ENCODE results near the gene SMCO2.
A peak's percentile ranks its signal among the peaks of the same experiment; 100 is the strongest.

The SMCO2 gene

DNA sequence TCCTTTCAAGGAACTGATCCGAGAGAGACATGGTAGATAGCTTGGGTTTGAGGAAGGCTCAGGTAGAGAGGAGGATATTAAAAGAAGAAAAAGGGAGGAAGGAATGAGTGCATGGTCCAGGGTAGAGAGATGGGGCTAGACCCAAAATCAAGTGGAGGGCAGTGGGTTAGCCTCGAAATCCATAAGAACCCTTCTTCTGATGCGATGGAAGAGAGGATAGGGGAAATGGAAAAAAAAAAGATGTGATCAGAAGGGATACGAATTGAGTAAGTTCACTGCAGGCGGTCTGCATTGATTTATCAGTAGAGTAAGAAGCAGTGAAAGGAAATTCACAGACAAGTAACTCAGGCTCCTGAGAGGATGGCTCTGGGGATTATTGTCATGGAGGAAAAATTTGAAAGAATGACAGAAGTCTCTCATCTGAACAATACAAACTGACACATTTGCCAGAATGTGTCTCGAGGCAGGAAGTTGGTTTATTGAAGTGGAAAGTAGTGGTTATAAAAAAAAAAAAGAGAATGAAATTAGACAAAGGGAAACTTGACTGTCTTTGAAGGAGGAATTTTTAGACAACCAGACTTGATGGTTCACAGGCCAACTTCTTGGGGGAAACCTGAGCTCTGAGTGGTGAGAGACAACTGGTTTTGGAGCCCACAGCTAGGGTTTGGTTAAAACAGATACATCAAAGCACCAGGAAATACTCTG is 87.7 kb downstream of the SMCO2 start:
- TF ChIP-seq CREB1 (IDR thresholded peaks at IDR 0.05; ENCODE audit: low read depth) (no peak), USF1 (IDR thresholded peaks at IDR 0.05) (no peak), EP300 (IDR thresholded peaks at IDR 0.05; ENCODE audit: borderline replicate concordance) (peak; percentile 93; the same call in 1 of the 2 replicates), TEAD4 (IDR thresholded peaks at IDR 0.05) (peak; percentile 81), EGR1 (IDR thresholded peaks at IDR 0.05) (no peak), FOXM1 (IDR thresholded peaks at IDR 0.05; ENCODE audit: borderline replicate concordance, low read depth) (peak; percentile 89), YY1 (IDR thresholded peaks at IDR 0.05; ENCODE audit: low read depth) (peak; percentile 43; the same call in 1 of the 2 replicates), CEBPB (IDR thresholded peaks at IDR 0.05) (peak; percentile 34; the same call in 1 of the 2 replicates), TCF12 (IDR thresholded peaks at IDR 0.05; ENCODE audit: low read depth) (peak; percentile 82), MAX (IDR thresholded peaks at IDR 0.05) (no peak), ZBTB7A (IDR thresholded peaks at IDR 0.05; ENCODE audit: low read depth) (no peak), TAF1 (IDR thresholded peaks at IDR 0.05; ENCODE audit: low read depth) (no peak), RAD21 (IDR thresholded peaks at IDR 0.05; ENCODE audit: low read depth) (no peak), NFIC (IDR thresholded peaks at IDR 0.05) (peak; percentile 83)
- TF ChIP-seq, protein P1, sequence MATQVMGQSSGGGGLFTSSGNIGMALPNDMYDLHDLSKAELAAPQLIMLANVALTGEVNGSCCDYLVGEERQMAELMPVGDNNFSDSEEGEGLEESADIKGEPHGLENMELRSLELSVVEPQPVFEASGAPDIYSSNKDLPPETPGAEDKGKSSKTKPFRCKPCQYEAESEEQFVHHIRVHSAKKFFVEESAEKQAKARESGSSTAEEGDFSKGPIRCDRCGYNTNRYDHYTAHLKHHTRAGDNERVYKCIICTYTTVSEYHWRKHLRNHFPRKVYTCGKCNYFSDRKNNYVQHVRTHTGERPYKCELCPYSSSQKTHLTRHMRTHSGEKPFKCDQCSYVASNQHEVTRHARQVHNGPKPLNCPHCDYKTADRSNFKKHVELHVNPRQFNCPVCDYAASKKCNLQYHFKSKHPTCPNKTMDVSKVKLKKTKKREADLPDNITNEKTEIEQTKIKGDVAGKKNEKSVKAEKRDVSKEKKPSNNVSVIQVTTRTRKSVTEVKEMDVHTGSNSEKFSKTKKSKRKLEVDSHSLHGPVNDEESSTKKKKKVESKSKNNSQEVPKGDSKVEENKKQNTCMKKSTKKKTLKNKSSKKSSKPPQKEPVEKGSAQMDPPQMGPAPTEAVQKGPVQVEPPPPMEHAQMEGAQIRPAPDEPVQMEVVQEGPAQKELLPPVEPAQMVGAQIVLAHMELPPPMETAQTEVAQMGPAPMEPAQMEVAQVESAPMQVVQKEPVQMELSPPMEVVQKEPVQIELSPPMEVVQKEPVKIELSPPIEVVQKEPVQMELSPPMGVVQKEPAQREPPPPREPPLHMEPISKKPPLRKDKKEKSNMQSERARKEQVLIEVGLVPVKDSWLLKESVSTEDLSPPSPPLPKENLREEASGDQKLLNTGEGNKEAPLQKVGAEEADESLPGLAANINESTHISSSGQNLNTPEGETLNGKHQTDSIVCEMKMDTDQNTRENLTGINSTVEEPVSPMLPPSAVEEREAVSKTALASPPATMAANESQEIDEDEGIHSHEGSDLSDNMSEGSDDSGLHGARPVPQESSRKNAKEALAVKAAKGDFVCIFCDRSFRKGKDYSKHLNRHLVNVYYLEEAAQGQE (IDR thresholded peaks at IDR 0.05; ENCODE audit: low read depth): 0 out of 2 replicates have a peak, but pooled peaks have one; percentile 46

DNA sequence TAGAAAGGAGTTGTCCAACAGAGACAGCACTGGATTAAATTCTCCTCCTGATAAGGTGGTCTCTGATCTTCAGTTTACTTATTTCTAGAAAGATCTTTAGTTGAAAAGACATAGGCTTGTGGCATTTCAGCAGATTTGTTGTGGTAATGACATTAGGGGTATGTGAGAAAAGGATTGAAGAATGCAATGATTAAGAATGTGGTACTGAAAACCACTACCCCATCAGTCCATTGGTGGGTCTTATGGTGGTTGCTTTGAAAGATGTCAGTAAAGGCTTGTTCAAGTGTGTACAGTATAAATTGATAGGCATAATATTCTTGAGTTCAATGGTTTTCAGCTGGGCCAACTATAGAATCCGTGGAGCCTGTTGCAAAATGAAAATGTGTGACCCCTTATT is 88.2 kb downstream of the SMCO2 start:
- TF ChIP-seq TCF12 (IDR thresholded peaks at IDR 0.05; ENCODE audit: low read depth): no peak
- no peak for TF ChIP-seq YY1 (IDR thresholded peaks at IDR 0.05; ENCODE audit: low read depth)
- no peak for TF ChIP-seq NFIC (IDR thresholded peaks at IDR 0.05)
- no peak for TF ChIP-seq EP300 (IDR thresholded peaks at IDR 0.05; ENCODE audit: borderline replicate concordance)
- no peak for TF ChIP-seq FOXM1 (IDR thresholded peaks at IDR 0.05; ENCODE audit: borderline replicate concordance, low read depth)
- TF ChIP-seq RAD21 (IDR thresholded peaks at IDR 0.05; ENCODE audit: low read depth): no peak
- TF ChIP-seq CREB1 (IDR thresholded peaks at IDR 0.05; ENCODE audit: low read depth): no peak
- TF ChIP-seq EGR1 (IDR thresholded peaks at IDR 0.05): no peak
- no peak for TF ChIP-seq USF1 (IDR thresholded peaks at IDR 0.05)
- no peak for TF ChIP-seq ZBTB7A (IDR thresholded peaks at IDR 0.05; ENCODE audit: low read depth)
- no peak for TF ChIP-seq CEBPB (IDR thresholded peaks at IDR 0.05)
- TF ChIP-seq MAX (IDR thresholded peaks at IDR 0.05): no peak
- TF ChIP-seq, protein P1 (IDR thresholded peaks at IDR 0.05; ENCODE audit: low read depth): no peak; the same call in 1 of the 2 replicates
- no peak for TF ChIP-seq TEAD4 (IDR thresholded peaks at IDR 0.05)
- TF ChIP-seq TAF1 (IDR thresholded peaks at IDR 0.05; ENCODE audit: low read depth): no peak

DNA sequence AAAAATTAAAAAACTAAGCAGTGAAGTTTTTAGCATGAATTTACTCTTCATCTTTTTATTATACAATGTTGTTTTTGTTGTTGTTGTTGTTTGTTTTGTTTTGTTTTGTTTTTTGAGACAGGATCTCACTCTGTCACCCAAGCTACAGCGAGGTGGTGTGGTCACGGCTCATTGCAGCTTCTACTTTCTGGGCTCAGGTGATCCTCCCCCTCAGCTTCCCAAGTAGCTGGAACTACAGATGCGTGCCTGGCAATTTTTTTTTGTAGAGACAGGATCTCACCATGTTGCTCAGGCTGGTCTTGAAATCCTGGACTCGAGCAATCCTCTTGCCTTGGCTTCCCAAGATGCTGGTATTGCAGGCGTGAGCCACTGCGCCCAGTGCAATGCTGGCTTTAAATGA is 88.8 kb downstream of the SMCO2 start:
- TF ChIP-seq TEAD4 (IDR thresholded peaks at IDR 0.05) (peak; percentile 65), USF1 (IDR thresholded peaks at IDR 0.05) (peak; percentile 53; the same call in 1 of the 2 replicates), NFIC (IDR thresholded peaks at IDR 0.05) (0 out of 2 replicates have a peak, but pooled peaks have one; percentile 47), TCF12 (IDR thresholded peaks at IDR 0.05; ENCODE audit: low read depth) (peak; percentile 65; the same call in 1 of the 2 replicates), YY1 (IDR thresholded peaks at IDR 0.05; ENCODE audit: low read depth) (no peak), CEBPB (IDR thresholded peaks at IDR 0.05) (no peak), RAD21 (IDR thresholded peaks at IDR 0.05; ENCODE audit: low read depth) (peak; percentile 17; the same call in 1 of the 2 replicates), ZBTB7A (IDR thresholded peaks at IDR 0.05; ENCODE audit: low read depth) (no peak), EP300 (IDR thresholded peaks at IDR 0.05; ENCODE audit: borderline replicate concordance) (peak; percentile 68; the same call in 1 of the 2 replicates), MAX (IDR thresholded peaks at IDR 0.05) (no peak), TAF1 (IDR thresholded peaks at IDR 0.05; ENCODE audit: low read depth) (no peak), FOXM1 (IDR thresholded peaks at IDR 0.05; ENCODE audit: borderline replicate concordance, low read depth) (no peak), EGR1 (IDR thresholded peaks at IDR 0.05) (peak; percentile 47; the same call in 1 of the 2 replicates), CREB1 (IDR thresholded peaks at IDR 0.05; ENCODE audit: low read depth) (no peak)
- TF ChIP-seq, protein P1 (IDR thresholded peaks at IDR 0.05; ENCODE audit: low read depth): no peak
